ENCODE results near the gene DISP3.
A peak's percentile ranks its signal among the peaks of the same experiment; 100 is the strongest.

The DISP3 gene

DNA sequence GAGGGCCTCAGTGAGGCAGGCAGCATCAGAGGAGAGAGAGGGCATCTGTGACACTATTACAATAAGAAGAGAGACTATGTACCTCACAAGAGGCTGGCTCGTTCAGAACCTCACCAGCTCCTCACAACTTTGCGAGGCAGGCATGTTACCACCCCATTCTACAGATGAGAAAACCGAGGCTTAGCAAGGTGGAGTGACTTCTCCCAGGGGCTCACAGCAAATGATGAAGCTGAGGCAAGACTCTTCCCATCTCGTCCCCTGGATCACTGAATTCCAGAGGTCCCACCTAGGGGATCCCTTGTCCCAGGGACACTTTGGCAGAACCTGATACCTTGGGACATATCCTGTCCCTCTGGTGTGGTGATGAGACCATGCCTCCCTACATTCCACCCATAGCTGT is 64.4 kb downstream of the DISP3 start:
- DNase-seq (ENCODE audit: low spot score), result no peak

DNA sequence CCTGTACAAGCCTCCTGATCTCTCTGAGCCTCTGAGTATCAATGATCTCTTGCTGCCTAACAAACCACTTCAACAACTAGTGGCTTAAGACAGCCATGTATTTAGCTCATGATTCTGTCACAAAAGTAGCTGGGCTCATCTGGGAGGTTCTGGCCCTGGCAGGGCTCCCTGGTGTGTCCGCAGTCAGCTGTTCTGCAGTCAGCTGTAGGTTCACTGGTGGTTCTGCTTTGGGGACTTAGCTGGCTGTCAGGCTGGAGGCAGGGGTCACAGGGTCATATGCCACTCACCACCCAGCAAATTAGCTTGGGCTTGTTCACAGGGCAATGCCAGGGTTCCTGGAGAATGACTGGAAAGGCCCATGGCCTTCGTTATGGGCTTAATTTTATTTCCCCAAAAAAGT is 64.8 kb downstream of the DISP3 start:
- no peak for DNase-seq (ENCODE audit: low spot score)

DNA sequence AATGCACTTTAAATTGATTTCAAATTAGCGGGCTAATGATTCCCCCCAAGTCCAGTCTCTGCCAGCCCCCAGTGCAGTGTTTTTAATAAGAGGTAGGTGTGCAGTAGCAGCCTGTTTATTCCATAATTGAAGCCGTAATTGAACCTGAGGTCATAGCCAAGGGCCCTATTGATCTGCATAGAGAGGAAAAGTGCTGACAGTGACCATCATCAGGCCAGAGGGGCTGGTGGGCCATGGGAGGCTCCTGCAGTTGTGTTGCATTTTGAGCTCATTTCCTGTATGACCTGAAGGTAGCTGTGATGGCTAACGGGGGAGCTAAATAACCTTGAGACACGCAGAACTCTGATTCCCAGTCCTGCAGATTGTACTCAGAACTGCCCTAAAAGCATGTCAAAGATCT is 67.5 kb downstream of the DISP3 start:
- DNase-seq (ENCODE audit: low spot score), result no peak

DNA sequence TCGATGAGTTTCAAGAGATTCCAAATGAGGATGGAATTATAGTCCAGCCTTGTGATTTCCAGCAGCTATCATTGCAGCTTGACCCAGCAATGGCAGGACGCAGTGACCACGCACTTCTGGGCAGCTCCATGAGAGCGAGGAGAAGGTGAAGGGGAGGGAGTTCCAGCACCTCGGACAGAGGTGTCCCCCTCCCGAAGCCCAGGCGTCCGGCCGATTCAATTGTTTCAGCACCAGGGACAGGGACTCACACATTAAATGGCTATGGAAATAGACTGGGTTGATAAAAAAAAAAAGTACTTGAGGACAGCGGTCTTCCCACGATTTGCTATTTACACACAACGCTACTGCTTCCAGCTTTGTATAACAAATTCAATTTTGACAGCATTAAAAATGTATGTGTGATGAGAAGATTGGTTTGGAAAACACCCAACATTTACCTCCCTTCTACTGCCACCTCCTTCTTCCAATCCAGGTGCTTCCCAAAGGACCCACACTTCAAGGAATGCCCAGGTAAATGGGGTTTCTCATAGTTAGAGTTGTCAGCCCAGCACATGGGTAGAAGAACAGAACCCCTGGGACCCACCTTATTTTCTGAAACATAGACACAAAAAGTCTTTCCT is 71.8 kb downstream of the DISP3 start:
- DNase-seq (ENCODE audit: low spot score), result peak; percentile 70

DNA sequence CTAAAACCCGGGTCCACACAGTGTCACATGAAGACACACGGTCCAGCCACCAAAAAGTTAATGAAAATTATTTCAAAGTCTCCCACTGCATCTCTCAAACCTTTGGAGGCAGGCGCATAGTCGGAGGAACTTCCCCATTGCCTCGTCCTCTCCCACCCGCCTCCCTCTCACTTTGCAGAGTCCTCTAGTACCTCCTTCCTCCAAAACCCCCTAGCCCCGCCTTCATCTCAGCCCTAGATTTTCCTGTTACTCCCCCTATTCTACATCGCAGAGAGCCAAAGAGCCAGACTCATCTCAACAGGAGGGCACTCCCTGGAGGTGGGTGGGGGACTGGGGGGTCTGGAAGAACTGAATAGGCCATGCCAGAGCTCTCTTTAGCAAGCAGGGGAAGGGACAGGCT is 79.3 kb downstream of the DISP3 start:
- no peak for DNase-seq (ENCODE audit: low spot score)

DNA sequence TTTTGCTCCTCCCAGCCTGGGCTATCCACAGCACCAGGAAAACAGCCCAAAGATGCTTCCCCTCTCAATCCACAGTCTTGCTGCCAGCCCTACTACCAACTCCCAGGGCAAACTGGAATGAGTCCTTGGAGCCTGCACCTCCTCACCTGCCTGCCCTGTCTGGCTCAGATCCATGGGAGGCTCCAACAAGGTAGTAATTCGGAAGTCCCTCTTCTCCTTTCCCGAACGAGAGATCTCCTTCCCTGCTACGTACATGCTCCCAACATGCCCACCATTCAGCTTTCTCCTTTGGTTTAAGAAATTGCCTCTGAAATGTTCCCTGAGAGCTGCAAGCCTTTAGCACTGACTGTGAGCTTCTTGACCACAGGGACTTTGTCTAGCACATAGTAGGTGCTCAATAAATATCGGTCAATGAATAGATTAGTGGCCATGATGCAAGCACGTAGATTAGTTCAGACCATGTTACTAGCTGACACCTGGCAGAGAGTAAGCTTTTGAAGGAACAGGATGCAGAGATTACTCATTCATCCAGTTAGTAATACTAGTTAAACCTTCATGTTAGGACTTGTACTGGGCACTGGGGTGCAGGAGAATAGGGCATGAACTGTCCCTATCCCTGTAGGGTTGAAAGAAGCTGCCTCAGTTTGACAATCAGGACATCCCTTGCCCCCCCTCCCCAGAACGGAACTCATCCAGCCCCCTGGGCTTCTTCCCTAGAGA is 80.1 kb downstream of the DISP3 start:
- DNase-seq (ENCODE audit: low spot score), result no peak

DNA sequence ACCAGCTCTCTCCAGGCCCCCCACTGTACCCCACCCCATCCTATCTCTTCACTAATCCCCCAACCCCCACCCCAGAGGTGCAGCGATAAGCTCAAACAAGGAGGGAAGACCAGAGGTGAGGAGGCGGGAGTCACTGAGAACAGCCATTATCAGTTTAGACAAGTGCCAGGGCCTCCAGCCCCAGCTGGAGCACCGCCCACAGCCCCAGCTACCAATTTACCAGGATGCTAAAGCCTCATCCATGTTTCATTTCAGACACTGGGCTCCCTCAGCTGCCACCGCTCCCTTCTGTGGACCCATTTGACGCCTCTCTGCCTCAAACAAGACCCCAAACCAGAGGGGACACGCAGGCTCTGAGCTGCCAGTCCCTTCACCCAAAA is 80.6 kb downstream of the DISP3 start:
- no peak for DNase-seq (ENCODE audit: low spot score)

DNA sequence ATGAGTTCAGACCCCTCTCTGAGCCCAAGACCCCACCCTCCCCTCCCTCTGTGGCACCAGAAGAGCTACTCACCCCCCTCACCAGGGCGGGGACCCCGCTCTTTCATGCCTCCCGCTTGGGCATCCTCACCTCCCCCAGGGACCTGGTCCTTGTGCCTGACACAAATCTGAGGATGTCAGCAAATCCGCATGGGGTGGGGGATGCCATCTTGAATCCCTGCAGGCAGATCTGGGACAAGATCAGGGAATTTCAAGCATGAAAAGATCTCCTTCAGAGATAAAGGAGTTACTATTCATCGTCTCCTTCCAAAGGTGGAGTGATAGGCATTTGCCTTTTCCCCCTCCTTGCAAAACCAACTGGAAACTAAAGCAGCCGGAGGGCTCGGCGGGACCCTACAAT is 81.1 kb downstream of the DISP3 start:
- DNase-seq (ENCODE audit: low spot score), result no peak

DNA sequence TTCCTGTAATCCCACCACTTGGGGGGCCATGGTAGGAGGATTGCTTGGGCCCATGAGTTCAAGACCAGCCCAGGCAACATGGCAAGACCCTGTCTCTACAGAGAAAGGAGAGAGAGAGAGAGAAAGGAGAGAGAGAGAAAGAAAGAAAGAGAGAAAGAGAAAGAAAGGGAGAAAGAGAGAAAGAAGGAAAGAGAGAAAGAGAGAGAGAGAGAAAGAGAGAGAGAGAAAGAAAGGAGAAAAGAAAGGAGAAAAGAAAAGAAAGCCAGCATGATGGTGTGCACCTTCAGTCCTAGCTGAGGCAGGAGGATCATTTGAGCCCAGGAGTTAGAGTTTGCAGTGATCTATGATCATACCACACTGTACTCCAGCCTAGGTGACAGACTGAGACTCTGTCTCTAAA is 82.8 kb downstream of the DISP3 start:
- no peak for DNase-seq (ENCODE audit: low spot score)

DNA sequence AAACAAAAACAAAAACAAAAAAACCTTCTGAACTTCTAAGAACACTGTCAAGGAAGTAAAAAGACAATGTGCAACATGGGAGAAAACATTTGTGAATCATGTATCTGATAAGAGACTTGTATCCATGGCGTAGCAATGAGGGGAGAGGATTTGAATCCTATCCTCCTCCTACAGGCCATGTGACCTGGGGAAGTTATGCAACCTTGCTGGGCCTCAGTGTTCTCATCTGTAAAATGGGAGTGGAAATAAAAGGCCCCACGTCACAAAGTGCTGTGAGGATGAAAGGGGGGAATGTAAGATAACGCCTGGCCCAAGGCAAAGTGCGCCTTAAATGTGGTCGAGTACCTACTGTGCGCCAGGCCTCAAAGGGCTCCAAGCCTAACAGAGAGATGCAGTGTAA is 83.7 kb downstream of the DISP3 start:
- no peak for DNase-seq (ENCODE audit: low spot score)

DNA sequence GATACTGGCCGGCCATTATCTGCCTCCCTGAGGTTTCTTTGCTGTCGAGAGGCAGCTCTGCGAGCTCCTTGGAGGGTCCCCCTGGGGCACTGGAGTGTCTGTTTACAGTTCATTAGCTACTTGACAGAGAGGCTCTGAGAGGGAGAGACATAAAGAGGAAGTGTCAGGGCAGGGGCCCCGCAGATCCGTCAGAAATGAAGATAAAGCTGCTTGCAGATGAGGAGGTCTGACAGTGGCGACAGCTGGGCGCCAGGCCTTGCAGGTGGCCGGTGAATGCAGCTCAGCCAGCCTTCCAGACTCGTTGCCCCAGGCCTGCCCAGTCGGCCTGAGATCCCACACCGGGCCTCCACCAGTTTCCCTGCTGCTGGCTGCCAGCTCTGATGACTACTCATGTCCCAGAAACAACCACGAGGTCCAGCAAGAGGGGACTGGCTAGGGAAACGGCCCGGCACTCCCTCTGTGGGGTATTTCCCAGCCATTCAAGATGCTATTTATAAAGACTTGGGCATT is 84.7 kb downstream of the DISP3 start:
- DNase-seq (ENCODE audit: low spot score), result no peak

DNA sequence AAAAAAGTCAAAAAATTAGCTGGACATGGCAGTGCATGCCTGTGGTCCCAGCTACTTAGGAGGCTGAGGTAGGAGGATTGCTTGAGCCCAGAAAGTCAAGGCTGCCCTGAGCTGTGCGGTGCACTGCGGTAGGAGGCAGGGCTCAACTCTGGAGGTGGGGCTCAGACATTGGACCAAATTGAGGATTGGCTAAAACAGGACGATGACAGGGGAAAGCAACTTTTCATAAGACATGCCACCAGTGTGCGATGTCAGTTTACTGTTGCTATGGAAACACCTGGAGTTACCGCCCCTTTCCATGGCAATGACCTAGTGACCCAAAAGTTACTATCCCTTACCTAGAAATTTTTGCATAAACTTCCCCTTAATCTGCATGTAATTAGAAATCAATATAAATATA is 85.3 kb downstream of the DISP3 start:
- no peak for DNase-seq (ENCODE audit: low spot score)

DNA sequence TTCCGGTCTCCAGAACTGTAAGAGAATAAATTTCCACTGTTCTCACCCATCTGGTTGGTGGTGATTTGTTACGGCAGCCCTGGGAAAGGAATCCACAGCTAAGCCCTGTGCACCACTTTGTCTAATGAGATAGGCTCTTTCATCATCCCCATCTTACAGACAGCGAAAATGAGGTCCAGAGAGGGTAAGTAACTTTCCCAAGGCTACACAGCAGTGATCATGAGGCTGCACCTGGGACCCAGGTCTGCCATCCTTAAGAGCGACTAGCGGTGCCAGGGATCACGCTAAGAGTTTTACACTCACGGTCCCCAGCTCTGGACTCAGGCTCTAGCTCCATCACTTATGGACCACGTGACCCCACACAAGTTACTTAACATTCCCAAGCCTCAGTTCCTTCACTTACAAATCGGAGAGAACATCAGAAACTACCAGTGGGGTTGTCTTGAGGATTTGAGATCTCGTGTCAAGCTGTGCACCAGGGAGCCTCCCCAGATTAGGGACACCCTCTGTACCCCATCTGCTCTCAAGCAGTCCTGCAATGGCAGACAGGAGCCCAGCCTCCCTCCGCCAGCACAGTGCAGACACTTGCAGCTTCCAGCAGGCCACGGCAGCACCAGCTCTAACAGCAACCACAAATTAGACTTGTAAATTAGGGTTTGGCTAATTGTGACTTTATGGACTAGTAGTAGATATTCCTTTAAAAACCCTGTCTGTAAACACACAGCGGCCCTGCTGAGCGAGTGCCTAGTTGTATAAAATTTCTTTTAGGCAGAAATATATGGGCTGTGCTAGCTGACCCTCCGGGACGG is 87.3 kb downstream of the DISP3 start:
- no peak for DNase-seq (ENCODE audit: low spot score)

DNA sequence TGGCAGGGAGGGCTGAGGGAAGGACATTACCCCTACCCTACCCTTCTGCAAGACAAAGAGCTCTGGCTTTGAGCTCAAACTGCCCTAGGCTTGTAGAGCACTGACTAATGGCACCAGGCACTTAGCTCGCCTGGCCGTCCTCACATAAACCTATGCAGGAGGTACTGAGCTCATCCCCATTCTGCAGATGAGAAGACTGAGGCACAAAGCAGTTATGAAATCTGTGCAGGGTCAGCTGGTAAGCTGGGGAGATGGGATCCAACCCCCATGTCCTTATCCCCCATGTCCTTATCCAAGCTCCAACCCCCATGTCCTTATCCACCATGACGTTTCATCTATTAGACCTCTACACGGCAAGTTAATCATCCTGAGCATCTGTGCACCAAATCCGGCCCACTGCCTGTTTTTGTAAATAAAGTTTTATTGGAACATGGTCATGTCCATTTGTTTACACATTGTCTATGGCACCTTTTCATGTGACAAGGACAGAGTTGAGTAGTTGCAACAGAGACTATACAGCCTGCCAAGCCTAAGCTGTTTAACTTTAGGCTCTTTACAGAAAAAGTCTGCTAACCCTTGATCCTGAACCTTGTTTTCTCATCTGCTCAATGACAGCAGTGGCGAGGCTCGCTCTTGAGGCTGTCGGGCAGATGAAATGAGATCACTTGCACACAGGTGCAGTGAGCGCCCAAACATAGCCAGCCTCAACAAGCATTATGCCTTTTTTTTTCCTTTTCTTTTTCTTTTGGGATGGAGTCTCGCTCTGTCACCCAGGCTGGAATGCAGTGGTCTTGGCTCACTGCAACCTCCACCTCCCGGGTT is 88.5 kb downstream of the DISP3 start:
- DNase-seq (ENCODE audit: low spot score), result no peak

DNA sequence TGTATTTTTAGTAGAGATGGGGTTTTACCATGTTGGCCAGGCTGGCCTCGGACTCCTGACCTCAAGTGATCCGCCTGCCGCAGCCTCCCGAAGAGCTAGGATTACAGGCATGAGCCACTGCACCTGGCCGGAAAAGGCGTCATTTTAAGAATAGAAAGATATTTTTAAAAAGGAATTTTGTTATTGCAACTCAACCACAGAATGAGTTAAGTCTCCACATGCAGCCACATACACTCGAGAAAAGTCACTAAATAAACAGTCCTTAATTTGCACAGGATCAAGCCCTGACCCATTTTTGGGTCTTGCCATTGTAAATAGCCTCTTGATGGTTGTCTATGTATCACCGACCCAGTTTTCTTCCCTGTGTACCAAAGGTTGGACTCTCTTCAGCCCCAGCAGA is 89.7 kb downstream of the DISP3 start:
- no peak for DNase-seq (ENCODE audit: low spot score)

DNA sequence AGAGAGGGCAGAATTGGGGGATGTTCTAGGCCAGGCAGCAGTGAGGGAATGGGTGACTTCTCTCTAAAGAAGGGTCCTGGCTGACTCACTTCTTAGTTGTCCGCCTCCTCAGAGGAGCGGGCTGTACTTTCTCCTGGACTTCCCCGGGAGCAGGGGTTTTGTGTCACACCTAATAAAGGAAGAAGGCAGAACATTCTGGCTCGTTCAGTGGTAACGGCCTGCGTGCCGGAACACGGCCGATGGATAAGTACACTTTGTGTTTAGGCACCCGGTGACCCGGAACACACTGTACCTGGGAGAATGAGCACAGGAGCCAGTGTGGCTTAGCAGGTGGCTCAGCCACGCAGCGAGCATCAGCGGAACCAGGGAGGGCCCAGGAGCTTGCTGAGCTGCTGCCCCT is 90.6 kb downstream of the DISP3 start:
- no peak for DNase-seq (ENCODE audit: low spot score)

DNA sequence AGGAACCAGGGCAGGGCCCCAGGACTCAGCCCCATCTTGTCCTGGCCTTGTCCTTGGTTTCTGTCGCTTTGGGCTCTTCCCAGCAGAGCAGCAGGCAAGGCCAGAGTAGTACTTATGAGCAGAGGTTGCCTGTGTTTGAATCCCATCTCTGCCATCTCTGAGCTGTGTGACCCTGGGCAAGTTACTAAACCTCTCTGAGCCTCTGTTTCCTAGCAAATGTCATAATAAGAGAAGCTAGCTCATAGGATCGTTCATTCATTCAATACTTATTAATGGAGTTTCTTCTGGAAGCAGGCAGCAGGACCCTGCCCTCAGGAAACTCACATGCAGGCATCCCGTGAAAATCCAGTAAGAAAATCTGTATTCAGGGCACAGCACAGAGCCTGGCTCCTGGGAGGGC is 91.0 kb downstream of the DISP3 start:
- DNase-seq (ENCODE audit: low spot score), result no peak

DNA sequence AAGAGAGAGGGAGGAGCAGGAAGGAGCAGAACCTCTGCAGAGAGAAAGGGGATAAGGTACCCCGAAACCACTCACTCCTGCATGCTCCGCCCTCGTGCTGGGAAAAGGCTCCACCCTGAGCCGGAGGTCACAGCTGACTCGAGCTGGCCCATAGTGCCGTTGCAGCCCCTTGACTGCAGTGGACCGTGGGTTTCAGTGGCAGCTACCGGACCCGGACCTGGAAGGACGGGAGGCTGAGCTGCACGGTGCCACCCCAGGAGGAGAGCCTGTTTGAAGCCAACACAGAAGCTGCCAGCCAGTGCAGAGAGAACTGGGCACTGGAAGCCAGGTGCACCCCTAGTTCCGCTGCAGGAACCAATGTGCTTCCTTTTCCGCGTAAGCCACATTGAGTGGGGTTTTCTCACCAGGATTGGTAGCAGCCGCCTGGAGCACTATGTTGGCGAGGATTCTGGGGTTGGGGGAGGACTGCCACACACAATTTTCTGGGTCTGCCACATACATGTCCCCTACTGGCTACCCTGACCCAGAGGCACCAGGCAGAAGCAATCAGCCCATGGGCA is 91.9 kb downstream of the DISP3 start:
- no peak for DNase-seq (ENCODE audit: low spot score)

DNA sequence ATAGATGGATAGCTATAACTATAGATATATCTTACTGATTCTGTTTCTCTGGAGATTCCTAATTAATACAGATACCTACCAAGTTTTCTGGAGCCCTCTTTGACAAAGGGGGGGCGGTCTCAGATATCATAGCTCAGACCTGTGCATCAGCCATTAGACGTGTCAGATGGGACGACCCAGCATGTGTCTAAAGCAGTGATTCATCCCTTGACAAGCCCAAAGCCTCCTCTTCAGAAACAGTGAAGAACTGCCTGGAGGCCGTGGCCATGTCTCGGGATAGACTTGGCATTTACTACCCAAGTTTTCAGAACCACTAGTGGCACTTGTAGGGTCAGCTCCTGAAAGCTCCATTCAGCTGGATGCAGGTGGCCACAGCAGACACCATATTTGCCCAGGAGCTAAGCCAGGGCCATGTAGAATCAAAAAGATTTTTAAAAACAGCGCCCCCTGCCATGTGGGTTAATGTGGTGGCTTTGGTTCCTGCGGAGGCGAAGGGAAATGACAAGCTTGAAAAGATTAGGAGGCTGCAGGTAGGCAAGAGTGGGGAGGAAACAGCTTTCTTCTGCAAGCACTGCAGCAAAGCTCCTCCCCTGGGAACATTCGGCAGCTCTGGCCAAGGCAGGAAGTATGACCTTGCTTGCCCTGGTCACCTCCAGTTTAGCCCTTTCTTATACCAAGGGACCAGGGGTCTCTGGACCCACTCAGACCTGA is 93.1 kb downstream of the DISP3 start:
- DNase-seq (ENCODE audit: low spot score), result no peak

DNA sequence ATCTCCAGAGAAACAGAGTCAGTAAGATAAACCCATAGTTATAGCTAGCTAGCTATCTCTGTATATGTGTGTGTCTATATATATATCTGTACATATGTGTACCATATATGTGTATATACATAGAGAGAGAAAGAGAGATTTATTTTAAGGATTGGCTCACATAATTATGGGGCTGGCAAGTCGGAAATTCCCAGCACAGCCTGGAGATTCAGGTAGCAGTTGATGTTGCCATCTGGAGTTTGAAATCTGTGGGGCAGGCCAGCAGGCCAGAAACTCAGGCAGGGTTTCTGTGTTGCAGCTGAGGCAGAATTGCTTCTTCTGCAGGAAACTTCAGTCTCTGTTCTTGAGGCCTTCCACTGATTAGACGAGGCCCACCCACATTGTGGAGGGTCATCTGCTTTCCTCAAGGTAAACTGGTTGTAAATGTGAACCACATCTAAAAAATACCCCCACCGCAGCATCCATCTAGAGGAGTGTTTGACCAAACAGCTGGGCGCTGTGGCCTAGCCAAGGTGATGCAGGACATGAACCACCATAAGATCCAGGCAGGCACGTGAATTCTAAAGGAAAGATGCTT is 94.2 kb downstream of the DISP3 start:
- DNase-seq (ENCODE audit: low spot score), result no peak

DNA sequence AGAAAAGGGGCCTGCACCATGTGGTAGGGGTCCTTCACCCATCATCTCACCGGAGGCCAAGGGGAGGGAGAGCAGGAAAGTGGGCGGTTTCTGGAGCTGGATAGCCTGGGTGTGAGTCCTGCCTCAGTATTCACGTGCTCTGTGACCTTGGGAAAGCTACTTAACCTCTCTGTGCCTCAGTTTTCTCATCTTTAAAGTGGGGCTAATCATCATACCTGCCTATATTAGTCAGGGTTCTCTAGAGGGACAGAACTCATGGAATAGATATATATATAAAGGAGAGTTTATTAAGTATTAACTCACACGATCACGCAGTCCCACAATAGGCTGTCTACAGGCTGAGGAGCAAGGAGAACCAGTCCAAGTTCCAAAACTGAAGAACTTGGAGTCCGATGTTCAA is 96.6 kb downstream of the DISP3 start:
- no peak for DNase-seq (ENCODE audit: low spot score)
